Activated T-cell treated with anti-CD3 and anti-CD28 coated beads for 24 hours (primary cell): ENCODE data around the gene CPD.
"Not testable (repeated sequence)": the region's sequence is repeated elsewhere in the genome, so short reads cannot be mapped to it uniquely, and the experiment has no call there.

ENCODE experiments used
- DNase-seq: peaks from one replicate; pipeline ENCODE4 v3.0.0-alpha.2; 2020; ENCODE audit warnings: low read depth

CPD gene

GRCh38 chr17:30429155-30429554 is 50.4 kb downstream of the CPD start:
- no peak for DNase-seq

DNA sequence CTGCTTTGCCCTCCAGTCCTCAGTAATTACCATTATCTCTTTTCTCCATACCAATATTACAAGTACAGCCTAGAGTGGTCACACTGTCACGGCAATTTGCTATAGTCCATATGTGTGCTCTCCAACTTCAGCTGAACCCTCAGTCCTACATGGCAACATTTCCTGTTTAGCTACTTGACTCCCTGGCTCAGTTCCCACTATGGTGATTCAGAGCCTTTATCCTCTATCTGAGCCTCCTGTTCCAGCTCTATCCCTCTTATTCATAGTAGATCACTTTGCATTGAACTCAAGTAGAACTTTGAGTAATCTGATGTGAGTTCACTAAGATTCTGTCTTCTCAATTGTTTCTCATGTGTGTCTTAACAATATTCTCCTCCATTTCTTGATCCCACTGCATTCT is 54.8 kb downstream of the CPD start:
- DNase-seq, result no peak

DNA sequence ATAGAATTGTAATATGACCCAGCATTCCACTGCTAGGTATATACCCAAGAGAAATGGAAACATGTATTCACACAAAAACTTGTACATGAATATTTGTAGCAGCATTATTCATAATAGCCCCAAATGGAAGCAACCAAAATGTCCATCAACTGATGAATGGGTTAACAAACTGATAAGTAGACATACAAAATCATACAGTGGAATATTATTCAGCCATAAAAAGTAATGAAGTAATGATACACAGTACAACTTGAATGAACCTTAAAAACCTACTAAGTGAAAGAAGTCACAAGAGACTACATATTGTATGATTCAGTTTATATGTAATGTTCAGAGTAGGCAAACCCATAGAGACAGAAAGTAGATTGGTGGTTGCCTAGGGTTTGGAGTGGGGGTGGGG is 58.0 kb downstream of the CPD start:
- no peak for DNase-seq

- DNase-seq, result no peak
These were observed 65.0 kb downstream of the CPD start for GRCh38 chr17:30443721-30444120.

- not testable (repeated sequence) for DNase-seq
These were observed 67.9 kb downstream of the CPD start for GRCh38 chr17:30446640-30447039.

DNA sequence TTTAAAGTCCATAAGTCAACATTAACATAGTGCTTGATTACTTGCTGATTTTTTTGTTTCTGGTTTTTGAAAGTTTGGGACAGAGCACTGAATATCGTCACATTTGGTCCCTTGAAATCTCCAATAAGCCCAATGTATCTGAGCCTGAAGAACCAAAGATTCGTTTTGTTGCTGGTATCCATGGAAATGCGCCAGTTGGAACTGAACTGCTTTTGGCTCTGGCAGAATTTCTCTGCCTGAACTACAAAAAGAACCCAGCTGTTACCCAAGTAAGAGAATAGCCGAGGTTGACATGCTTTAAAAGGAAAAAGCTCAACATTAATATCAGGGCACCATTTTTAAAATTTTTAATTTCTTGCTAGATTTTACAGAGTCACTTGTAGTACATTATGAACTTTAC is 70.8 kb downstream of the CPD start:
- DNase-seq, result no peak

- no peak for DNase-seq
These were observed 71.6 kb downstream of the CPD start for GRCh38 chr17:30450125-30451027.

DNA sequence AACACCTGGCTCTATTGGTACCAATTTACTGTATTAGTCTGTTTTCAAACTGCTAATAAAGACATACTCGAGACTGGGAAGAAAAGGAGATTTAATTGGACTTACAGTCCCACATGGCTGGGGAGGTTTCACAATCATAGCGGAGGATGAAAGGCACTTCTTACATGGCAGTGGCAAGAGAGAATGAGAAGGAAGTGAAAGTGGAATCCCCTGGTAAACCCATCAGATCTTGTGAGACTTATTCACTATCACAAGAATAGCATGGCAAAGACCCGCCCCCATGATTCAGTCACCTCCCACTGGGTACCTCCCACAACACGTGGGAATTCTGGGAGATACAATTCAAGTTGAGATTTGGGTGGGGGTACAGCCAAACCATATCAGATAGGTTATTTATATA is 75.9 kb downstream of the CPD start:
- no peak for DNase-seq

DNA sequence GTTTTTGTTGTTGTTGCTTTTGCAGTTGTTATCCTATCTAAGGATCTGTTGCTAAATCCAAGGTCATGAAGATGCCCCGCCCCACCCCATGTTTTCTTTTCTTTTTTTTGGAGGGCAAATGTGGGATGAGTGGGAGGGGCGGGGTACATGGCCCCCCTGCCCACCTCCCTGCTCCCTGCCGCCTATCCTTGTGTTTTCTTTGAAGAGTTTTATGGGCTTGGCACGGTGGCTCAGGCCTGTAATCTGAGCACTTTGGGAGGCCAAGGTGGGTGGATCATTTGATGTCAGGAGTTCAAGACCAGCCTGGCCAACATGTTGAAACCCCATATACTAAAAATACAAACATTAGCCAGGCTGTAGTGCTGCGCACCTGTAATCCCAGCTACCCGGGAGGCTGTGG is 79.6 kb downstream of the CPD start:
- no peak for DNase-seq

GRCh38 chr17:30458797-30459413 is 80.2 kb downstream of the CPD start:
- DNase-seq, result not testable (repeated sequence)

DNA sequence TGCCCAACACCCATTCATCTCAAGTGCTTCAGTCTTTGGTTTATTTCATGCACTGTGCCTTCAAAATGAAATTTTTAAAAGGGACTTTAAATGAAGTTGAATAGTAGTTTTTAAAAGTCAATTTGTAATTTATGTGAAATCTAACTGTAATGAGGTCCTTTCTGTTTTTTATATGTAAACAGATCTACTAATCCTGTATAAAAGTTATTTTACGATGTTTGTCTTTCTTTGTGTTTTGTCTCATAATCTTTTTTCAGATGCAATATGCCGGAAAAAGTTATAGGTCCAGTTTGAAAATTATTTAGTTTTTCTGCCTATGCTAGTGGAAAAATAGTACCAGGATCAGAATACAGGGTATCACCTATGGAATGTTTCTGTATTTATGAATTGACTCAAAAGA is 89.7 kb downstream of the CPD start:
- DNase-seq, result no peak

DNA sequence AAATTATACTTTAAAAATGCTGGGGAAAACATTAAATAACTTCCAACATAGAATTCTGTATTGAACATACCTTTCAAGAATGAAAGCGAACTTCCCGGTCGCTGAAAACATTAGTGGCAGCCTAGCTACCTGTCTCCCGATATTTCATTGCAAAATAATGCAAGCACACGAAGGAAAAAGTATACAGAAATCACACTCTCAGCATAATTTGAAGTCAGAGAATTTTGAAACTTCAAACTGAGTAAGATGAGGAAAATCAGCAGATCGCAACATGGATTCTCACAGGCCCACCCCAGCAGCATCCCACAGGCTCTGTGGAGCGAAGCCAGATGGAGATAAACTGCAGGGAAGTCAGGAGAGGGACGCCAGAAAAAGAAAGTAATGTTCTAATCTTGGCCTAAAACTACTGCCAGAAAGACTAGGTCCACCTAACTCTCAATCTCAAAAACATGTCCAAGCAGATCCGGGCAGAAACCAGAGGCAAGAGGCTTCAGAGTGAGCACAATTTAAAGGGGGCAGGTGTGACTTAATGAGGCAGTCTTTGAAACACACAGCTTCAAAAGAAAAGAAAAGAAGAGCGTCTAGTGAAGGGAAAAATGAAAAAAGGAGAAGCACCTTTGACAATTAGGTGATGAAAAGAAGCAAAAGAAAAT is 93.6 kb downstream of the CPD start:
- DNase-seq, result no peak

- DNase-seq, result no peak
These were observed 96.5 kb downstream of the CPD start for GRCh38 chr17:30475206-30475605.

- DNase-seq, result peak; percentile 9
These were observed 98.0 kb downstream of the CPD start for GRCh38 chr17:30476726-30477082.

GRCh38 chr17:30477083-30477773 is 98.5 kb downstream of the CPD start, which contains the start of gene GOSR1:
Gene GOSR1 (plus strand): TSS chr17:30477408. CDS start chr17:30477434, 26 bp downstream.
- DNase-seq, result peak; percentile 86

DNA sequence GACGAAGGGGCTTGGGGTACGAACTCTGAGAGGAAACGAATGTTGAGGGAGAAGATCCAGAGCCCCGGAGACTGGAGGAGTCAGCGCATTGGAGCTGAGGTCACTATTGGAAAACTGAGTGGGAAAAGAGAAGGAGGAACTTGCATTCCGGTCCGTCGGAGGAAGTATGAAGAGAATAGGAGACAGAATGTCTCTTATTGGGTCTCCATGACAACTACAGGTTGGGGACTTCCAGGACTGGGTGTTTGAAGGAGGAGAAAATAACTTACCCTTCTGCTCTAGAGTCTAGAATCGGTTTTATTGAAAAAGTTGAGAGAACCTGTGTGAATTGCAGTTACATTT is 99.0 kb downstream of the CPD start:
- no peak for DNase-seq

GRCh38 chr17:30482555-30482954 is 103.8 kb downstream of the CPD start:
- DNase-seq, result no peak

DNA sequence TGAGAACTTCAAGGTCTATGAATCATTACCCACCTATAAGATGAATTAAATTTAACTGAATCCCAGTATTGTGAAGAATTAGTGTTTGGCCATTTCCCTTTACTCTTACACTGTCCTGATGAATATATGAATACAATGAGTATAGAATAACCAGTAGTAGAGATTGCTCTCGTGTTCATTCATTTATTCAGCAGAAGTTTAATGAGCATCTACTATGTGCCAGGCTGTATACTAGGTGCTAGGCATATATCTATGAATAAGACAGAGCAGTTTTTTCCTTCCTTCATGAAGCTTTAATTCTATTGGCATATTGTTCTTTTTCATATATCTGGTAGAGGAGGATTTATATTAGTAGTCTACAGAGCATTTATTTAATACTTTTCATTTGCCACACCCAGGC is 104.4 kb downstream of the CPD start:
- DNase-seq, result no peak

DNA sequence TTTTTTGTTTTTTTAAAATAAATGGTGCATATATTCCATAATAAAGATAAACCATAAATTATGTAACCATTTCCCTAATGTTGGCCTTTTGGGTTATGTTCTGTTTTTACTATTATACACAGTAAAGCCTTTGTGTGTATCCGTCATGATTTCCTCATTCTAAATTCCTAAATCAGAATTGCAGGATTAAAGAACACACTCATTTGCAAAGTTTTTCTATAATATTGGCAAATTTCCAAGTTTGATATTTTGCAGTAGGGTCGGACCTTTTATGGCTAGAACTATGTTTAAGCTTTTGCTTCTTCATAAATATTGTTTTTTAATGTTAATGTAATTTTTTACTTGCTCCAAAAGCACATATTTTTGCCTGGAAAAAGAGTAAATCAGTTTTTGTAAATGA is 115.1 kb downstream of the CPD start:
- no peak for DNase-seq

DNA sequence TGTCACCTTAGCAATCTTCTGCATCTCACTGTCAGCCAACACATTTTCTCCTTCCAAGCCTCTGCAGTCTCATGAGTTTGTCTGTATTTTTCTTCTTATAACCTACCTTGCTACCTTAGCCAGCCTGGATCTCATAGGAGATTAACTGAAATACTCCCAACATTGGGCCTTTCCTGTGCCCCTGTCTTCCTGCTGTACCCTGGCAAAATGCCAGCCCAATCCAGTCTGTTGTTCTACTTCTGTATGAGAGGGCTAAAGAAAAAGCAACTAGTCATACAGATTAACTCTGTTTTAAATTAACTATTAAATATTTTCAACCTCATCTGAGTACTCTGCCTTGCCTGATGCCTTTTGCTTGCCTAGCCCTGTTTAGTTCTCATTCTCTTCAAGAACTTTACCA is 116.9 kb downstream of the CPD start:
- DNase-seq, result no peak

GRCh38 chr17:30503558-30503957 is 124.8 kb downstream of the CPD start:
- DNase-seq, result no peak

- DNase-seq, result no peak
These were observed 127.2 kb downstream of the CPD start for GRCh38 chr17:30505868-30506417.
